Esophagus squamous epithelium (tissue), 5 donors: ENCODE measurements around the gene ATP8B1. TPM values are rescaled to one million over a fixed set of nuclear protein-coding genes. Genes with fewer than 3 reads are reported as not detected.

Experiments used
- DNase-seq: peaks from one replicate; lab custom pipeline; 2025; lab: John Stamatoyannopoulos, UW
- H3K27ac ChIP-seq, 4 donors: fragments of 200-600 bp; sonication (generic); one replicate each; pipeline ENCODE4 v1.5.1; 2016 to 2019; ENCODE audit warnings: mild to moderate bottlenecking in 1 of 4
- H3K27me3 ChIP-seq, 4 donors: fragments of 200-600 bp; sonication (generic); 1 replicate in 3 of 4; 2 replicates in 1 of 4; pipeline versions ENCODE4 v1.5.1 to v1.6.0; 2017 to 2021; ENCODE audit warnings: antibody characterized with exemption in 1 of 4
- H3K36me3 ChIP-seq, 3 donors: fragments of 200-600 bp; sonication (generic); one replicate each; pipeline ENCODE4 v1.5.1; 2016 to 2019
- H3K4me1 ChIP-seq, 3 donors: fragments of 200-600 bp; sonication (generic); one replicate each; pipeline ENCODE4 v1.5.1; 2017 to 2019
- H3K4me3 ChIP-seq, 4 donors: fragments of 200-600 bp; sonication (generic); 1 replicate in 3 of 4; 2 replicates in 1 of 4; pipeline ENCODE4 v1.5.1; 2016 to 2019; ENCODE audit warnings: mild to moderate bottlenecking in 2 of 4, moderate library complexity in 1 of 4
- H3K9me3 ChIP-seq, 3 donors: fragments of 200-600 bp; sonication (generic); one replicate each; pipeline ENCODE4 v1.5.1; 2016 to 2019
- POLR2A ChIP-seq, 4 donors: fragments of 450-650 bp; IDR thresholded peaks; one replicate each; pipeline ENCODE4 v1.6.1; 2017; ENCODE audit warnings: antibody characterized with exemption in 4 of 4, mild to moderate bottlenecking in 4 of 4, moderate library complexity in 3 of 4
- WGBS, 2 donors: methylation state at CpG; one replicate each; pipeline ENCODE4 v1.1.5; 2018; 5-methylcytosine and 5-hydroxymethylcytosine counted together
- intact Hi-C: fragments of 100-400 bp; cut with DNase I; formaldehyde crosslinking; loops from one replicate; pipeline ENCODE4 v1.15.0; 2022
- total RNA-seq, 4 donors: library from RNA; depleted of rRNA; stranded (reverse); fragments of >200 nt; gene quantifications; one replicate each; pipeline ENCODE4 v1.1.0, GENCODE V29; 2016
- TF ChIP-seq, protein P1 (sequence below), 6 experiments: fragments of 450-650 bp in 4 of 6; fragments of 200-600 bp in 2 of 6; sonication (generic) in 2 of 6; IDR thresholded peaks; one replicate each; pipeline ENCODE4 v1.5.1; 2016 to 2019; ENCODE audit warnings: antibody characterized with exemption in 6 of 6, mild to moderate bottlenecking in 4 of 6, moderate library complexity in 4 of 6
- donor health status: DM: yes; HTN: yes; CAD: no.

Gene ATP8B1
- total RNA-seq, 4 donors from 2014 or later, result 20.2 to 39.1 (median 35.6) TPM

DNA sequence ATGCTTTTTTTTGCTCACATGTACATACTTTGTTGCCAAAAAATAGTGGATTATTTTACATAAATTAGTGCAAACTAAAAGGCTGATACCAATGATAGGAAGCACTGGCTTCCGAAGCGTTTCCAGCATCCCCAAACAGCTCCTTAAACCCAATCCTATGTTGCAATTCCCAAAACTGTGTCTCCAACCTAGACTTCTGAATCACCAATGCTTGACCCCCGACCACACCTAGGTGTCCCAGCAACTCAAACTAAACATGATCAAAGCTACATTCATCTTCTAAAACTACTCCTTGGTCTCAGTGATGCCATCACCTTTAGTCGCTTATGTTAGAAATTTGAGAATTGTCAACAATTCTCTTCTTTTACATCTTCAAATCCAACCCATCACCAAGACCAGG is 13.4 kb downstream of the ATP8B1 start:
- Histone ChIP-seq H3K36me3 (no peaks in the 10 kb centered on the region), H3K4me3 (no peak overlapping the region), H3K27me3 (no peaks in the 10 kb centered on the region), H3K9me3 (no peaks in the 10 kb centered on the region), H3K4me1 (peaks cover 13 to 75% (median 34%) of the 10 kb centered on the region in 3 donors), H3K27ac (peak overlapping the region in 3 of 4 donors; percentile 82 to 88 (median 85))
- intact Hi-C loops, result no loop called here
- DNase-seq, result no peak
- TF ChIP-seq, protein P1, sequence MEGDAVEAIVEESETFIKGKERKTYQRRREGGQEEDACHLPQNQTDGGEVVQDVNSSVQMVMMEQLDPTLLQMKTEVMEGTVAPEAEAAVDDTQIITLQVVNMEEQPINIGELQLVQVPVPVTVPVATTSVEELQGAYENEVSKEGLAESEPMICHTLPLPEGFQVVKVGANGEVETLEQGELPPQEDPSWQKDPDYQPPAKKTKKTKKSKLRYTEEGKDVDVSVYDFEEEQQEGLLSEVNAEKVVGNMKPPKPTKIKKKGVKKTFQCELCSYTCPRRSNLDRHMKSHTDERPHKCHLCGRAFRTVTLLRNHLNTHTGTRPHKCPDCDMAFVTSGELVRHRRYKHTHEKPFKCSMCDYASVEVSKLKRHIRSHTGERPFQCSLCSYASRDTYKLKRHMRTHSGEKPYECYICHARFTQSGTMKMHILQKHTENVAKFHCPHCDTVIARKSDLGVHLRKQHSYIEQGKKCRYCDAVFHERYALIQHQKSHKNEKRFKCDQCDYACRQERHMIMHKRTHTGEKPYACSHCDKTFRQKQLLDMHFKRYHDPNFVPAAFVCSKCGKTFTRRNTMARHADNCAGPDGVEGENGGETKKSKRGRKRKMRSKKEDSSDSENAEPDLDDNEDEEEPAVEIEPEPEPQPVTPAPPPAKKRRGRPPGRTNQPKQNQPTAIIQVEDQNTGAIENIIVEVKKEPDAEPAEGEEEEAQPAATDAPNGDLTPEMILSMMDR (IDR thresholded peaks at IDR 0.05), result no peak
- 84 to 85% methylated on average over 4 of the region's 4 CpGs for WGBS, 2 donors

DNA sequence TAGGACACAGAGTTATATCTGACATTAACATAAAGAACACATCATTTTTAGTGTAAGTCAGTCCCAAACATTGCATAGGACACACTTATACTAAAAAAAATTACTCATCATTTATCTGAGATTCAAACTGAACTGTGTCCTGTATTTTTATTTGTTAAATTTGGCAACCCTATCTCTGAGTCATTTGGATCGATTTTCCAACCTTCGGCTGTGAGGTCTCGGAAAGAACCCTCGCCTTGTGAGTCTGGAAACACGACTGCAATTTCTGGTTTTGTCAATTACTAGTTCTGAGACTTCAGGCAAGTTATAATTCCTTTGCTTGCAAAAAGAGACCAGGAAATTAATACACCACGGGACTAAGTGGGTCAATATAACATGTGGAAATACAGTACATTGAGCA is 14.0 kb downstream of the ATP8B1 start:
- Histone ChIP-seq H3K4me3 (peak overlapping the region in 1 of 4 donors; percentile 7), H3K27me3 (no peaks in the 10 kb centered on the region), H3K36me3 (no peaks in the 10 kb centered on the region), H3K27ac (peak overlapping the region; percentile 57 to 88 (median 84)), H3K4me1 (peaks cover 13 to 75% (median 37%) of the 10 kb centered on the region in 3 donors), H3K9me3 (no peaks in the 10 kb centered on the region)
- WGBS, 2 donors, result 9 to 13% methylated on average over 6 of the region's 6 CpGs
- DNase-seq, result no peak
- intact Hi-C loops, result no loop called here
- no peak for TF ChIP-seq POLR2A (IDR thresholded peaks at IDR 0.05)
- TF ChIP-seq, protein P1 (IDR thresholded peaks at IDR 0.05), result no peak

DNA sequence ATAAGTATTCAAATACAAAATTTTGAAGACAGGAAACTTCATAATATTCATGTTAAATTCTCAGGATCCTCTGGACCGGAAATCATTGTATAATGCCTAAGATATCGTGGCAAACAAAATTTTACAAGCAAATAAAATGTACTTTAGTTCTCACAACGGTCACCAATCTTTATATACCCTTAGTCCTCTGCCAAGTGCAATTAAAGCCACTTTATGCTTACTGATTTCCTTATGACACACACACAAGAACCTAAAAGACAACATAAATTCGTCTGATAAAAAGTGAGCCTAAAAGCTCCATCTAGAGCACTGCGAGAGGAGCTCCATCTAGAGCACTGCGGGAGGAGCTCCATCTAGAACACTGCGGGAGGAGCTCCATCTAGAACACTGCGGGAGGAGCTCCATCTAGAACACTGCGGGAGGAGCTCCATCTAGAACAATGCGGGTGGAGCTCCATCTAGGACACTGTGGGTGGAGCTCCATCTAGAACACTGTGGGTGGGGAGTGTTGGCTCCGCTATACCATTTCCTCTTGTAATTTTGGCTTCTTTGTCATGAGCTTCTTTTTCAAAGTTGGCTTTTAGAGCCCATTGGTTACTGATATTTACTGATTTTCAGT is 15.9 kb downstream of the ATP8B1 start:
- intact Hi-C loops, result no loop called here

DNA sequence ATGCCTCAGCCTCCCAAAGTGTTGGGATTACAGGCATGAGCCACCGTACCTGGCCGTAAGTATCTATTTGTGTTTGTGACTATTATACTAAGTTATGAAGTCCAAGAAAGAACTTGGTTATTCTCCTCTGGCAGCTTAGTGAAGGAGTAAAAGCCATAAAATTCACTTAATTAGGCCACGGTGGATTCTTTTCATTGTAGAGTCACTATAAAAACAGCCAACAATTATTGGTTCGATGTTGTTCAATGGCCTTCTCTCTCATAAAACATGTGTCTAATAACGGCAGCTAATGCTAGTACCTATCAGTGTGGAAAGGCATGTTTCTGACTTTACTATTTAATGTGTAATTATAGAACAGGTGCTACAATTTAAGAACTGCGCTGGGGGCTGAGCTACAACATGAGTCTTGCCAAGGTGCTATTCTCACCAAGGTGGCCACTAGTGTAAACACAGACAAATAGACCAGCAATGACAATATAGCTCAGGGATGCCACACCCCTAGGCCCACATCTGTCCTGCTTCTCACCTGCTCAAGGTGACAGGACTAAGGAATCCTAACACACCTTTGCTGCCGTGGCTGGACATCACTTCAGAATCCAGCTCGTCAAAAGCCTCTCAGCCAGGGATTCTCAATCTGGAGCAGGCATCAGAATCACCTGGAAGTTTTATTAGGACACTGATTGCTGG is 17.2 kb downstream of the ATP8B1 start:
- 86 to 95% methylated on average over 7 to 8 of the region's 8 CpGs for WGBS, 2 donors

More for the DNA sequence above, 15.9 kb downstream of the ATP8B1 start:
- no peak for DNase-seq
- Histone ChIP-seq H3K27me3 (no peaks in the 10 kb centered on the region), H3K9me3 (no peaks in the 10 kb centered on the region), H3K4me3 (no peak overlapping the region), H3K36me3 (no peaks in the 10 kb centered on the region), H3K27ac (peak overlapping the region in 3 of 4 donors; percentile 57 to 88 (median 82)), H3K4me1 (peaks cover 13 to 70% (median 26%) of the 10 kb centered on the region in 3 donors)
- WGBS, 2 donors, result 80 to 84% methylated on average over 11 of the region's 11 CpGs
- TF ChIP-seq, protein P1 (IDR thresholded peaks at IDR 0.05), result no peak
- no peak for TF ChIP-seq POLR2A (IDR thresholded peaks at IDR 0.05)

DNA sequence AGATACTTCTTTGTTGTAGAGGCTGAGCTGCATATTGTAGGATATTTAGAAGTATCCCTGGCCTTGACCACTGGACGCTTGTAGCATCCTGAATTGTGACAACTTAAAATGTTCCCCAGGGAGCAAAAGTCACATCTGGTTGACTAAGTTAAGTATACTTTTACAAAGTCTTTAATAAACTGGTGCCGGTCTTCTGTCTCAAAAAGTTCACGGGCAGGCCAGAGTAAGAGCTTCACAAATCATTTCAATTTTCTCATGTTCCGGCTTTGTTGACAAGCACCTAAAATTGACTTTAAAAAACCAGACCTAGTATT is 18.4 kb downstream of the ATP8B1 start:
- 60 to 64% methylated on average over 4 of the region's 4 CpGs for WGBS, 2 donors
- no peak for DNase-seq
- TF ChIP-seq POLR2A (IDR thresholded peaks at IDR 0.05), result no peak
- TF ChIP-seq, protein P1 (IDR thresholded peaks at IDR 0.05), result no peak

More for the DNA sequence above, 17.2 kb downstream of the ATP8B1 start:
- TF ChIP-seq POLR2A (IDR thresholded peaks at IDR 0.05), result no peak
- TF ChIP-seq, protein P1 (IDR thresholded peaks at IDR 0.05), result no peak
- peak overlapping the region in 2 of 4 donors; percentile 2 to 82 for H3K27ac ChIP-seq
- H3K36me3 ChIP-seq, result no peaks in the 10 kb centered on the region
- DNase-seq, result no peak
- H3K27me3 ChIP-seq, result no peaks in the 10 kb centered on the region
- H3K4me1 ChIP-seq, result peaks cover 13 to 70% (median 33%) of the 10 kb centered on the region in 3 donors
- H3K9me3 ChIP-seq, result no peaks in the 10 kb centered on the region
- intact Hi-C loops, result no loop called here
- no peak overlapping the region for H3K4me3 ChIP-seq

More for the DNA sequence above, 18.4 kb downstream of the ATP8B1 start:
- H3K36me3 ChIP-seq, result no peaks in the 10 kb centered on the region
- peaks cover 20 to 71% (median 42%) of the 10 kb centered on the region in 3 donors for H3K4me1 ChIP-seq
- intact Hi-C loops, result no loop called here
- H3K27ac ChIP-seq, result peak overlapping the region; percentile 1 to 40 (median 10)
- H3K4me3 ChIP-seq, result no peak overlapping the region
- no peaks in the 10 kb centered on the region for H3K9me3 ChIP-seq
- no peaks in the 10 kb centered on the region for H3K27me3 ChIP-seq
